ENCODE data around the gene PPP6R3. TPM values are rescaled to one million over a fixed set of nuclear protein-coding genes. Genes with fewer than 3 reads are reported as not detected.

Gene PPP6R3
- total and polyA plus RNA-seq, 2 of the 8 experiments (the other 6 are each of a cell fraction or from before 2014, with no cell fraction given) = 44.6 to 150 TPM

DNA sequence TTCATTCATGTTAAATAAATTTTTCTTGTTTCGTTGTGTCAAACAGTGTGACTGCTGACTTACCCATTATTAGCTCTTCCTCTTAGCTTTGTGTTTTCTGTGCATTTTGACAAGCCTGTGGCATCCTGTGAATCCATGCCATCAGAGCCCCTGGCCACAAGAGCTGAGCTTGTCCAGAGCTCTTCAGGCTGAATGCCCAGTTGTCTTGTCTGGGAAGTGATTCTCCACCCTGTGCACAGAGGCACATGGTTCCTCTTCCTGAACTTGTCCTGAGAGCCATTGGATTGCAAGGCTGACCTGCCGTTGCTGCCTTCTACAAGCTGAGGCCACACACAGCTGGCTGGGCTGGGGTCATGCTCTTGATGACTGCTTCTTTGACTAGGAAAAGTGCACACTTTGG, 64.1 kb downstream of the PPP6R3 start:
- Histone ChIP-seq H3K79me2 (ENCODE audit: control insufficient read depth in 1 of 2, insufficient read depth in 2 of 2, low read length in 2 of 2) (peaks cover 0 to 89% of the 10 kb centered on the region in 2 experiments; a peak in 3 of 4 replicates), H3K4ac (replicated peaks; ENCODE audit: insufficient read length, low read depth, low read length) (no peak overlapping the region), H2AFZ (ENCODE audit: low read length) (no peak overlapping the region), H2BK12ac (ENCODE audit: low read depth, low read length) (0 out of 2 replicates have a peak overlapping the region, but pooled peaks have one; percentile 51), H2BK5ac (ENCODE audit: low read depth, low read length) (peak overlapping the region; percentile 61; the same call in 1 of the 2 replicates), H2AK5ac (ENCODE audit: low read depth, low read length) (no peak overlapping the region), H3K4me1 (replicated peaks in 1 of 4; ENCODE audit: control insufficient read depth in 3 of 4, insufficient read depth in 4 of 4, low read length in 3 of 4) (peaks cover 0 to 3% (median 0%) of the 10 kb centered on the region in 4 experiments; a peak in 2 of 7 replicates), H2BK120ac (replicated peaks; ENCODE audit: low read depth, low read length) (no peak overlapping the region), H3K4me3 (ENCODE audit: extremely low read depth in 1 of 4, insufficient read depth in 2 of 4, low read depth in 3 of 4, low read length in 4 of 4) (no peak overlapping the region), H4K8ac (ENCODE audit: extremely low read depth, insufficient read depth, low read length) (no peak overlapping the region), H4K5ac (ENCODE audit: insufficient read length, low read depth, low read length) (no peak overlapping the region), H3K23ac (ENCODE audit: insufficient read length) (no peak overlapping the region), H2BK15ac (ENCODE audit: low read length) (no peak overlapping the region), H3K36me3 (ENCODE audit: control insufficient read depth in 2 of 4, insufficient read depth in 4 of 4, low read length in 3 of 4) (peaks cover 9 to 52% (median 24%) of the 10 kb centered on the region in 4 experiments), H4K91ac (replicated peaks; ENCODE audit: insufficient read length, low read length) (no peak overlapping the region), H4K20me1 (replicated peaks in 1 of 2; ENCODE audit: control insufficient read depth in 1 of 2, insufficient read depth in 2 of 2, low read length in 2 of 2) (peaks cover 8 to 16% of the 10 kb centered on the region in 2 experiments), H3K9ac (replicated peaks in 1 of 4; ENCODE audit: extremely low read depth in 1 of 4, low read depth in 3 of 4, low read length in 3 of 4) (no peak overlapping the region), H3K27ac (ENCODE audit: low read depth, low read length) (no peak overlapping the region; the same call in 1 of the 2 replicates), H2BK20ac (ENCODE audit: low read length) (no peak overlapping the region), H3K4me2 (ENCODE audit: insufficient read depth in 1 of 2, low read depth in 2 of 2, low read length in 2 of 2) (no peak overlapping the region), H3K9me3 (ENCODE audit: insufficient read depth in 2 of 2, low read depth in 1 of 2, low read length in 1 of 2) (no peaks in the 10 kb centered on the region), H3K79me1 (ENCODE audit: low read depth, low read length) (peaks cover 17% of the 10 kb centered on the region; the same call in 1 of the 2 replicates), H3K27me3 (replicated peaks in 1 of 4; ENCODE audit: control insufficient read depth in 3 of 4, extremely low read depth in 1 of 4, insufficient read depth in 3 of 4, low read length in 3 of 4) (no peaks in the 10 kb centered on the region), H3K23me2 (ENCODE audit: low read depth, low read length) (no peaks in the 10 kb centered on the region), H3K14ac (ENCODE audit: insufficient read length) (no peak overlapping the region), H3K56ac (replicated peaks; ENCODE audit: insufficient read length, low read depth, low read length) (no peak overlapping the region), H3K18ac (ENCODE audit: extremely low read depth, low read length) (no peak overlapping the region)
- ChIA-PET POLR2A (ENCODE audit: partially characterized antibody) (no interaction called here), CTCF (ENCODE audit: partially characterized antibody) (interaction anchor here (1.1 to 1.4 kb wide), 2 partner anchors 60 to 274 kb away, joined by 3 to 4 read pairs; no protein-coding TSS in a partner anchor)
- WGBS, 2 experiments (ENCODE audit: extremely low coverage in 1 of 2, insufficient coverage in 1 of 2, insufficient read length in 1 of 2, insufficient replicate concordance in 2 of 2, low coverage in 1 of 2, low lambda C conversion rate in 2 of 2, missing lambda C conversion rate in 1 of 2) = 84% methylated on average over 2 of the region's 2 CpGs; no CpG with 5 or more reads in 1 of the 2 experiments
- FAIRE-seq = no peak
- DNase-seq (ENCODE audit: low read depth in 1 of 2, low spot score in 2 of 2) = no peak
- no peak for TF ChIP-seq SP2 (IDR thresholded peaks at IDR 0.05; ENCODE audit: low read length)
- no peak for TF ChIP-seq EP300 (IDR thresholded peaks at IDR 0.05; ENCODE audit: borderline replicate concordance in 1 of 2, low read depth in 2 of 2, low read length in 2 of 2)
- TF ChIP-seq ATF3 (IDR thresholded peaks at IDR 0.05; ENCODE audit: insufficient read depth, low read depth, low read length) = no peak
- no peak for TF ChIP-seq CHD1 (IDR thresholded peaks at IDR 0.05; ENCODE audit: low read depth, low read length)
- TF ChIP-seq NRF1 (IDR thresholded peaks at IDR 0.05; ENCODE audit: low read depth, low read length) = no peak
- TF ChIP-seq SRF (IDR thresholded peaks at IDR 0.05; ENCODE audit: low read depth, low read length) = no peak
- no peak for TF ChIP-seq GABPA (IDR thresholded peaks at IDR 0.05; ENCODE audit: borderline replicate concordance, insufficient read depth, low read length)
- TF ChIP-seq HDAC2 (IDR thresholded peaks at IDR 0.05; ENCODE audit: borderline replicate concordance in 1 of 2, low read depth in 2 of 2, low read length in 2 of 2) = no peak
- no peak for TF ChIP-seq SIN3A (conservative IDR thresholded peaks at IDR 0.05 in 1 of 2, IDR thresholded peaks at IDR 0.05 in 1 of 2; ENCODE audit: low read depth in 1 of 2, low read length in 2 of 2)
- TF ChIP-seq KDM5A (IDR thresholded peaks at IDR 0.05; ENCODE audit: low read length) = no peak
- TF ChIP-seq CEBPB (IDR thresholded peaks at IDR 0.05; ENCODE audit: low read depth, low read length) = no peak
- TF ChIP-seq SIX5 (IDR thresholded peaks at IDR 0.05; ENCODE audit: low read depth, low read length) = no peak
- TF ChIP-seq MAFK (IDR thresholded peaks at IDR 0.05; ENCODE audit: low read depth, low read length) = no peak
